ENCODE results near the gene PIGO. TPM values are rescaled to one million over a fixed set of nuclear protein-coding genes. Genes with fewer than 3 reads are reported as not detected.
A peak's percentile ranks its signal among the peaks of the same experiment; 100 is the strongest.

The PIGO gene
- 8.7 TPM for total RNA-seq

- no peaks in the 10 kb centered on the region for H3K27me3 ChIP-seq (ENCODE audit: insufficient read depth, low read length)
- no peaks in the 10 kb centered on the region for H3K9me3 ChIP-seq (ENCODE audit: low read depth, low read length)
- H3K4me1 ChIP-seq (ENCODE audit: insufficient read depth, low read length): peaks cover 17% of the 10 kb centered on the region
- peak within 1 kb of the TSS; percentile 98 for H3K4me3 ChIP-seq (ENCODE audit: low read length)
Measured at GRCh38 chr9:35096035-35096849, at the start of gene PIGO. TSS of gene PIGO (minus strand) at chr9:35096591. CDS start at chr9:35095565, 1,026 bp downstream.

GRCh38 chr9:35142037-35142436 is 45.6 kb upstream of the PIGO start:
- H3K4me1 ChIP-seq (ENCODE audit: insufficient read depth, low read length): no peaks in the 10 kb centered on the region
- no peak overlapping the region for H3K4me3 ChIP-seq (ENCODE audit: low read length)
- H3K27me3 ChIP-seq (ENCODE audit: insufficient read depth, low read length): no peaks in the 10 kb centered on the region
- H3K9me3 ChIP-seq (ENCODE audit: low read depth, low read length): peaks cover 9% of the 10 kb centered on the region

- H3K27me3 ChIP-seq (ENCODE audit: insufficient read depth, low read length): no peaks in the 10 kb centered on the region
- no peak overlapping the region for H3K4me3 ChIP-seq (ENCODE audit: low read length)
- H3K9me3 ChIP-seq (ENCODE audit: low read depth, low read length): peaks cover 9% of the 10 kb centered on the region
- H3K4me1 ChIP-seq (ENCODE audit: insufficient read depth, low read length): no peaks in the 10 kb centered on the region
Measured at GRCh38 chr9:35140093-35140492, 43.7 kb upstream of the PIGO start.

GRCh38 chr9:35136866-35137265 is 40.5 kb upstream of the PIGO start:
- no peaks in the 10 kb centered on the region for H3K4me1 ChIP-seq (ENCODE audit: insufficient read depth, low read length)
- H3K4me3 ChIP-seq (ENCODE audit: low read length): no peak overlapping the region
- H3K9me3 ChIP-seq (ENCODE audit: low read depth, low read length): no peaks in the 10 kb centered on the region
- no peaks in the 10 kb centered on the region for H3K27me3 ChIP-seq (ENCODE audit: insufficient read depth, low read length)

GRCh38 chr9:35135988-35136387 is 39.6 kb upstream of the PIGO start:
- Histone ChIP-seq H3K4me1 (ENCODE audit: insufficient read depth, low read length) (no peaks in the 10 kb centered on the region), H3K9me3 (ENCODE audit: low read depth, low read length) (no peaks in the 10 kb centered on the region), H3K4me3 (ENCODE audit: low read length) (no peak overlapping the region), H3K27me3 (ENCODE audit: insufficient read depth, low read length) (no peaks in the 10 kb centered on the region)

GRCh38 chr9:35134920-35135319 is 38.5 kb upstream of the PIGO start:
- Histone ChIP-seq H3K27me3 (ENCODE audit: insufficient read depth, low read length) (no peaks in the 10 kb centered on the region), H3K9me3 (ENCODE audit: low read depth, low read length) (no peaks in the 10 kb centered on the region), H3K4me1 (ENCODE audit: insufficient read depth, low read length) (no peaks in the 10 kb centered on the region), H3K4me3 (ENCODE audit: low read length) (no peak overlapping the region)

GRCh38 chr9:35116898-35117551 is 20.6 kb upstream of the PIGO start:
- peaks cover 46% of the 10 kb centered on the region for H3K4me1 ChIP-seq (ENCODE audit: insufficient read depth, low read length)
- no peaks in the 10 kb centered on the region for H3K27me3 ChIP-seq (ENCODE audit: insufficient read depth, low read length)
- no peak overlapping the region for H3K4me3 ChIP-seq (ENCODE audit: low read length)
- H3K9me3 ChIP-seq (ENCODE audit: low read depth, low read length): no peaks in the 10 kb centered on the region

GRCh38 chr9:35116539-35116897 is 20.1 kb upstream of the PIGO start:
- Histone ChIP-seq H3K4me1 (ENCODE audit: insufficient read depth, low read length) (peaks cover 51% of the 10 kb centered on the region), H3K4me3 (ENCODE audit: low read length) (peak overlapping the region; percentile 75), H3K27me3 (ENCODE audit: insufficient read depth, low read length) (no peaks in the 10 kb centered on the region), H3K9me3 (ENCODE audit: low read depth, low read length) (no peaks in the 10 kb centered on the region)

GRCh38 chr9:35115680-35116538 is 19.5 kb upstream of the PIGO start, which contains the start of gene ATOSB:
TSS of gene ATOSB (minus strand) at chr9:35115862. CDS start at chr9:35108274, 7,588 bp downstream.
- Histone ChIP-seq H3K9me3 (ENCODE audit: low read depth, low read length) (no peaks in the 10 kb centered on the region), H3K4me1 (ENCODE audit: insufficient read depth, low read length) (peaks cover 54% of the 10 kb centered on the region), H3K4me3 (ENCODE audit: low read length) (peak within 1 kb of the TSS; percentile 75), H3K27me3 (ENCODE audit: insufficient read depth, low read length) (no peaks in the 10 kb centered on the region)

GRCh38 chr9:35114840-35115628 is 18.6 kb upstream of the PIGO start:
- peaks cover 63% of the 10 kb centered on the region for H3K4me1 ChIP-seq (ENCODE audit: insufficient read depth, low read length)
- no peaks in the 10 kb centered on the region for H3K27me3 ChIP-seq (ENCODE audit: insufficient read depth, low read length)
- peak overlapping the region; percentile 75 for H3K4me3 ChIP-seq (ENCODE audit: low read length)
- no peaks in the 10 kb centered on the region for H3K9me3 ChIP-seq (ENCODE audit: low read depth, low read length)

GRCh38 chr9:35114113-35114839 is 17.9 kb upstream of the PIGO start:
- Histone ChIP-seq H3K27me3 (ENCODE audit: insufficient read depth, low read length) (no peaks in the 10 kb centered on the region), H3K9me3 (ENCODE audit: low read depth, low read length) (no peaks in the 10 kb centered on the region), H3K4me3 (ENCODE audit: low read length) (peak overlapping the region; percentile 75), H3K4me1 (ENCODE audit: insufficient read depth, low read length) (peaks cover 71% of the 10 kb centered on the region)

- Histone ChIP-seq H3K27me3 (ENCODE audit: insufficient read depth, low read length) (no peaks in the 10 kb centered on the region), H3K4me1 (ENCODE audit: insufficient read depth, low read length) (peaks cover 74% of the 10 kb centered on the region), H3K9me3 (ENCODE audit: low read depth, low read length) (no peaks in the 10 kb centered on the region), H3K4me3 (ENCODE audit: low read length) (peak overlapping the region; percentile 28)
Measured at GRCh38 chr9:35112257-35113020, 16.0 kb upstream of the PIGO start.
